NCI-H345 treated with DMSO at 0.1 percent for 48 hours (cell line): ENCODE measurements around the gene STK17B.

Experiments
- DNase-seq: peaks from one replicate; lab custom pipeline; 2025; ENCODE audit not compliant: unreplicated experiment; lab: John Stamatoyannopoulos, UW

The STK17B gene

DNA sequence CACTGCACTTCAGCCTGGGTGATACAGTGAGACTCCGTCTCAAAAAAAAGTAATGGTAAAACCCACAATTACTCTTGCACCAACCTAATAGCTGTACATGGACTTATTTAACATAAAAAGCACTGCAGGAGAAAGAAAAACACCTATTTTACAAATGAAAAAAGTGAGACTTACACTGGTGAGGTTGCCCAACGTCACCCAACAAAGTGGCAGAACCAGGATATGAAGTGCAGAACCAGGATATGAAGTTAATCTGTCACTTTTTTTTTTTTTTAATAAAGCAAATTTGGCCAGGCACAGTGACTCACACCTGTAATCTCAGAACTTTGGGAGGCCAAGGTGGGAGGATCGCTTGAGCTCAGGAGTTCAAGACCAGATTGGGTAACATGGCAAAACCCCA, 13.5 kb upstream of the STK17B start:
- DNase-seq: no peak

DNA sequence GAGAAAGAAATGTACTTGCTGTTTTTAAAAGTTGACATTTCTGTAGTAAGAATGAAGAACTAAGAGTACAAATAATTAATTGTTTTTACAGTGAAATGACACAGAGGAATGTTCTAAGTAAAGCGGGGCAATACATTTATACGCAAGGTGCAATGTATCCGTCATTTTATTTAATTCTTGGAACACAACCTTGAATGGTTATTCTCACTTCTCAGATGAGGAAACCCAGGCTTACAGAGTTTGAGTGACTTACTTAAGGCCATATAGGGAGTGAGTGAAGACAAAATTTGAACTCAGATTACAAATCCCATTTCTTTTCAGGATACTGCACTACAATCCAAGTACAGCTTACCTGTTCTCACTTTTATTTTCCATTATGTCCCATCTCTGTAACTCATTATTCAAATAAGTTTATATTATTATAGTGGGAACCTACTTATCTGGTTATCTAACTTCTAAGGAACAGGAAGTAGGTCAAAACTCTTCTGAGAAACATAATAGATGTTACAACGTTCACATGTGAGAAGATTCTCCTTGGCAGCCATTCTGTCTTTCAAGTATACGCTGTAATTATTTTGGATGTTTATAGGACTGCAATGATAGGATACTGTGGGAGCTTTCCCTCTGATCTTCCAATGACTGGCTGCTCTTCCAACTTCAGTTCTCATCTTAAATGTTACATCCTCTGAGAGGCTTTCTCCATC, 12.3 kb upstream of the STK17B start:
- no peak for DNase-seq

DNA sequence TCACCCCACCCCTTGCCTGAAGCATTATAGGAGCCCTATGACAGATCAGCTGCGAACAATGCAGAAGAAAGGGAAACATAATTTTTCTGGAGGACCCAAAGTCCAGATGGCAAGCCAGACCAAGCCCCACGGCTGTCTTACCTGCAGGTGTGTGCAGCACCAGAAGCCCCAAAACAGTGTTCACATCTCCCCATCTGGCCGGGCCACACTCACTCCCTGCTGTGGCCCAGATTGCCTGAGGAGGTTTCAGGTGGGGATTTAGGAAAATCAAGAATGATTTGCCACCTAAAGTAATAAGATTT, 11.7 kb upstream of the STK17B start:
- no peak for DNase-seq

DNA sequence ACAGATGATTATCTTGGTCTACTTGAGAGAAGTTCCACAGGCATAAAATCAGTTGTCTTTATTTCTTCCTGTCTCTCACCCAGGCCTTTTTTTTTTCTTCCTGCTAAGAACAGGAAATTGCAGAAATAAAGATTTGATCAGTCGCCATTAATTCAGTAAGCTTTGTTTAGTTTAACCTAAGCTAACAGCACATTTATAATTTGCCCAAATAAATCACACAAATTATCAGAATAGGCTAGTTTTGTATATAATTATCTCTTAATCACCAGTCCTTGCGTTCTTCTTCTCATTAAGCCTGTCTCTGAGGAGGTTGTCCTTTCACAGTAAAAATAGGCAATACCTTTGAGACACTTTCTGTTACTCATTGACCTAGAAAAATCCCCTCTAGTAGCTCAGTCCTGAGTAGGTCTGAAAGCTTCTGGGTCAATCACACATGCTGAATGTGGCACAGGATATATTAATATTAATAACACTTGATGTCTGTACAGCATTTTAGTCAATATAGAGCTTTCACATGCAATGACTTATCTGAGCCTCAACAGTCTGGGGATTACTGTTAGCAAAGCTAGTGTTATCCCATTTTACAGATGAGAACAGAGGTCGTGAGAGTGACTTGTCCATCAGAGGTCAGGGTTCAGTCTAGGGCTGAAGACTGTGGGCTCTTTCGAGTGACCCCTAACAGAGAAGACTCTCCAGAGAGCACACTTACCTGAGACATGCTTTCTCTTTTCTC, 11.2 kb upstream of the STK17B start:
- DNase-seq: no peak

DNA sequence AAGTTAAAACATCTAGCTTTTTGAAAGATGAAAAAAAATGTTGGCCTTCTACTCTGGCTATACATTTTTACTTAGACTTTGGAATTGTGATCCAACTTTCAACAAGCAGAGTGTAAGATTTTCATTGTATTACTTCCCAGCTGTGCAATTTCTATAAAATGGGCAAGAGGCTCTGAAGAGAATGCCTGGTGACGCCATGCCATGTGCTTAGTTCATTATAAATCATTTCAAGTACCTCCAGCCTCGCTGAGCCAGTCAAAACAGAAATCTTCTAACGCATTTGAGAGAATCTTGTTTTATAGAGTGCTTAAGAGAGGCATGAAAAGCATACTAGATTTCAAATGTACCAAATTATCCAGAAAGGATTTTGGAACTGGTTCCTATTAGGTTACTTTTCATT, 10.1 kb upstream of the STK17B start:
- peak; percentile 6 for DNase-seq

DNA sequence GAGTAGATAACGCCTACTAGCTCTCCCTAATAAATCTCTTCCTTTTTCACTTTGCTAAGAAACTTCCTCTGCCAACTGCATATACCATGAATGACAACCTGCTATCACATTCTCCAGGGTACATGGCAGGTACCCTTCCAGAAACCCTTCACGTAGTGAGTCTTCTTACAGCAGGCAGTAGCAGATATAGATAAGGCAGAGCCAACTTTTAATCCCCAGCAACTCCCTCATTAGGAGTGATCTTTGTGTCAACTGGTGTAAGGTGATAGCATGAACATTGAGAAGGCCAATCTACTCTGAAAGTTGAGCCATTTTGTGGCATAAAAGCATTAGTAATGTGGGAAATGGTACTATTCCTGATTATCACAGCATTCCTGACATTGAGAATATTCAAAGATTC, 5.7 kb upstream of the STK17B start:
- no peak for DNase-seq

DNA sequence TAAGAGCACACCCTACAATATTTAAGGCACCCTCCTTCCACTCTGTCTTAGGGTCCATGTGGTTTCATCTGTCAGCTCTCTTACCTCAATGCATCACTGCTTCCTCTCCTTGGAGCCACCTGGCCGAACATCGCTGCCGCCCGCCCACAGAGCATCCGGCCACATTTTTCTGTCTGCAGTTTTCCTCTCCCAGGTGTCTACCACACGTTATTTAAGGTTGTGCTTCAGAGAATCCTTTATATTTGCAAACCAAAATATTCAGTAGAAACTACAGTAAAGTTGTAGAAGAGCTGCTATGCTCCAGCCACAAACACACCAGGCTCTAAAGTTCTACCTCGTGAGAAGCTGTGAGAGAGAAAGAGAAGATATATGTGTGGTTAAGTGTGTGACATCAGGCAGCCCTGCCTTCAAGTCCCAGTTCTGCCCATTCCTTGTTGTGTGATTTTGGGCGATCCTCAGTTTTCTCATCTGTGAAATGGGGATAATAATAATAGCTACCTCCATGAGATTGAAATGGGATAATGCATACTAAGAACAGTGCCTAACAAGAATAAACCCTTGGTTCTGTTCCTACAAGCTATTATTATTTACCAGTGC, 4.9 kb upstream of the STK17B start:
- DNase-seq: no peak

DNA sequence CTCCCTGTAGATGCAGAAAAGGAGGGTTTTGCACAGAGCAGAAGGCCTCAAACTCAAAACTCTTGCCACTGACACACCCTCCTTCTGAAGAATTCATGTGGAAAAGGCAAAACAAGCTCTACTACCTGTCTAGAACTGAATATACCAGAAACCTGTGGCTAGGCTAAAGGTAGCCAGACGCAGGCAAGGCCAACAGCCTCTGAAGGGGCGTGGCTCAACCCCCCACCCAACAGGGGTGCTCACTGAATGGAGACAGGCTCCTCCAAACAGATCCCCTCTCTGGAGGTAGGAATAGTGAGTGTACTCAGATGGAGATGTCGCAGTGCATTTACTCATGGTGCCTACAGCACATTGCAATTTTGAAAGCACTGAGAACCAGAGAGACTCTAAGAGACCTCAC, 3.0 kb upstream of the STK17B start:
- DNase-seq: no peak

DNA sequence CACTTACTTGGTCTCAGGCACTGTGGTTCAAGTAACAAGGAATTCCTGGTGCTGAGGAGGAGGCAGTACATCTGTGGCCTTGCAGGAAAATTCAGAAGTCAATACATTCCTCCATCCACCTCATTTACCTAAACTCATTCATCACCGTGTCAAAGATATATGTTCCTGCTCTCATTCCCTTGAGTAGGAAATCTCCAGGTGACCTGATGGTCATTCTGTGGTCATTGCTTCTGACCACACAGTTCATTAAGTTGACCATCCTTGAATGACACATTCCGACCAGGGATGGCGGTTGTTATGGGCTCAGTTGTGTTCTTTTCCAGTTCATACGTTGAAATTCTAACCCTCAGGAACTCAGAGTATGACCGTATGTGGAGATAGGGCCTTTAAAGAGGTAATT, 2.1 kb upstream of the STK17B start:
- DNase-seq: no peak

DNA sequence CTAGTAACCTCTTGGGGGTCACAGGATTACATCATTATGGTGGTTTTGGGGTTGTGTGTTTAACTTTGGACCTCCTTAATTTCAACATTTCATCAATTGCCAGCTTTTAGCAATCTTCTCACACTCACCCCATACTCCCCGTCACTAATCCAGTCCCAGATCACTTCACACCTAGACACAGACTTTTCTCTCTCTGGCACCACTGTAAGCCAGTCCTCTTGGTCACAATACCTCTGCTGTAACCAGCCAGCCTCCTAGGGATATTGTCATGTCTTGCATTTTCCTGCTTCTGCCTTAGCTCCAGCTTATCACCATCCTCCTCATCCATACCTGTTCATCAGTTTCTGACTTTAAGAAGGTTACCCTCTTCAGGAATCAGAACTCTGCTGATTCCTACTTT, 1.6 kb upstream of the STK17B start:
- no peak for DNase-seq

DNA sequence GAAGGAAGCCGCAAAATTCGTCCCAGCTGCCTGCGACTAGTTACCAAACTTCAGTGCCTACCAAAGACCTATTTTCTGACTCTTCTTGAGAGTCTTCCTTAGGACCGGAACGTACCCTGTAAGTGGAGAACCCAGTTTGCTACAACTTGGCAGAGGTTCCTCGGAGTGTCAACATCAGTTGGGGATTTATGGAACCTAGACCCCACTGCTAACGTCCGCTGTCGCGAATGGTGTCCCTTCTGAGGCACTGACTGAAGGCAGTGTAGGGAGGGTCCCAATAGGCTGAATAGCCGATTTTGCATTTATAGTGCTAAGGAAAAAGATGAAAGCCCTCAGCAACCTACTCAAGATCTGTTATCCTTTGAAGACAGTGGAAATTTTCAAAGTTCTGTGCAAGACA, 568 bp upstream of the STK17B start:
- DNase-seq: peak; percentile 20

DNA sequence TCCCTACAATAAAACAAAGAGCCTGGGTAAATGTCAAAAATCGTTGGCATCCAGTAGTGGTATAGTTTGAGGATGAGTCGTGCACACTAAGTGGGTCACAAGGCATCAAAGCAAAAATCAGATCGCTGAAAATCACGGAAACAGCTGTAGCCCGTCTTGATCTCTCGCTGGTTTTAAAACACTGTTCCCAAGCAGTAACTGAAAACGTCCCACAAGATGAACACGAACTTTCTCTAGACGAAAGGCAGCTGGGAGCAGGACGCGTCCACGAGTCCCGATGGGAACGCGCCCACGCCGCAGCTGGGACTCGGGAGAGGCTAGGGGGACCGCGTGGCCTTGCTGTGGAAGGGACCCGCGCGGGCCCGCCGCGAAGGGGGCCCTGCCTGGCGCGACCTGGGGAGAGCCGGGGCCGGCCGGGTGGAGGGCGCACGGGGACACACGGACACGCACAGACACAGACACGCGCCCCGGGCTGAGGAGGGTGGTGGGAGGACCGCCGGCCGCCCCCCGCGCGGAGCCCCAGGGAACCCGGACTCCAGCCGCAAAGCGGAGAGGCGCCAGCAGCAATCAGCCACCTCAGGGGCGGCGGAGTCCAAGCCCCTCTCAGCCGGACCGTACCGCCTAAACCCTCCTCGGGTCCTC, 651 bp downstream of the STK17B start:
- no peak for DNase-seq

DNA sequence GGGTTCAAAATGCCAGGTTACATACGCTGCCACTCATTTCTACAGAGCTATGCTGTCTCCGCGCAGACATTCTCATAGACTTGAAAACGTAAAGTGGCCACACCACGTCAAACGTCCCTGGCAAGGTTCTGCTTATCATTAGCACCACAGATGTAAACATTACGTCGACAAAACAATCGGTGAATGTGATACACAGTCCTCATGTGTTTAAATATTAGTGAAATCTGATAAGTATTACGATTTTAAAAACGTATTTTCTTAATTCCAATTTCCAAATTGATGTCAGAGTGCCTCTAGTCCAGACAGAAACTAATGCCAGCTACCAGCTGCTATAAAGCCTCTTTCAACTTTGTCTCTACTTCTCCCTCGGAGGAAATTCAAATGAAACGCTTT, 1.2 kb downstream of the STK17B start:
- DNase-seq: peak; percentile 34

DNA sequence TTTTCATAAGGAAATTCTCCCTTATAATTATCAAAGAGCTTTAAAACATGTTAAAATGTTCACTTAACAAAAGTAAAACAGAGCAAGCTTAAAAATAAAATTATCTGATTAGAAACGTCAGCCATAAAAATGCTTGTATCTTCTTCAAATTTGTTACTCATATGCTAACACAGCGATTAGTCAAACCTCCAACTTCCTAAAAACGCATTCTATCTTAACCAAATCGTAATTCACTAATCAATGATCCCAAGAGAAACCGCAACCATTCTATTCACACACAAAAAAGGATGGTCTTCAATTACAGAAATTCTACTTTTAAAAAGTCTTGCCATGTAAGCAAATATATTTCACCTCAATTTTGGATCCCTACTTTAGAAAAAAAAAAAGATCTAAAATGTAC, 1.9 kb downstream of the STK17B start:
- DNase-seq: no peak

DNA sequence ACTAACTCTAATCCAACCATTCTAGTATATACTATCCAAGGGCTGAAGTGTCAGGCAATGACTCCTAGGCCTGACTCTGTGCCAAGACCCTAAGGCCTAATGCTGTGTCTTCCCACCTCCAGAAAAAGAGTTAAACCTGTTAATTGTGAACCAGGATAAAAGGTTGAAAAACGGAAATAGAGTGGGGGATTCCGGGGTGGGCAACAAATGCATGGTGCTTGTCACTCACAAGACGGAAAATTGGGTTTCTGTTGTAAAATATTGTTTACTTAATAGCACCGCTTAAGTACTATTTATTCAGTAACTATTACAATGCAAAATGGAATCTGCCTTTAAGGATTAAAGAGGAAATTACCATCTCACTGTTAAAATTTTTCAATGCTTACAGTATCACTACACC, 3.2 kb downstream of the STK17B start:
- no peak for DNase-seq

DNA sequence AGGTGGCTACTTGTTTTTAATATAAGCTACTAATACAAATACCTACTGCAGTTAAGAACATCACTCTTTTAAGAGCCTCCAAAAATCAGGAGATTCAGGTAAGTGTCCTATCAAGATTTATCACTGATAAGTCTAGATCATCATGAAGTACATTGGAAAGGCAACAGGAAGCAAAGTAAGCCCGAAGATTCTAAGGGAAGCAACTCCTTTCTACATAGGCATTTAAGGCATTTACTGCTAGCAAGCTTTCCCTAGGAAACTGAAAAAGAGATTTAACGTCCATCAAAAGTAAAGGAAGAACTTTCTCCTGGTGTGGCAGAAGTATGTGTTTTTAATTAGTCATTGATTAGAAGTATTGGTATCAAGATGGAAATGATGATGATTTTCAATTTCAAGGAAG, 3.7 kb downstream of the STK17B start:
- no peak for DNase-seq

DNA sequence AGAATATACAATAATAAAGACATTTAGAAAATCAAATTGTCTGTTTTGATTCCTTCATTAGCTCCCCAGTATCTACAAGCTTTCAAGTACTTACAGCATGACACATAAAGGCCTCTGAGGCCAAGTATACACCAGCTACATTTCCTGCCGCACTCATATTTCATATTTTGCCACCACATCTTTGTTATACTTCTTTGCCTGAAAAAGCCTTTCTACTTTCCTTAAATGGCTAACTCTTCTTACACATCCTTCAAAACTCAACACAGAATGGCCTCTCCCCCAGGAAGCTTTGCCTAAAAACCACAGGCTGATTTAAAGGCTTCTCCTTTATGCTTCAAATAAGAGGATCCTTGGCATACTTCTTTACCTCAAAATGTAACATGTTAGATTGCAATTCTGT, 4.5 kb downstream of the STK17B start:
- DNase-seq: no peak

DNA sequence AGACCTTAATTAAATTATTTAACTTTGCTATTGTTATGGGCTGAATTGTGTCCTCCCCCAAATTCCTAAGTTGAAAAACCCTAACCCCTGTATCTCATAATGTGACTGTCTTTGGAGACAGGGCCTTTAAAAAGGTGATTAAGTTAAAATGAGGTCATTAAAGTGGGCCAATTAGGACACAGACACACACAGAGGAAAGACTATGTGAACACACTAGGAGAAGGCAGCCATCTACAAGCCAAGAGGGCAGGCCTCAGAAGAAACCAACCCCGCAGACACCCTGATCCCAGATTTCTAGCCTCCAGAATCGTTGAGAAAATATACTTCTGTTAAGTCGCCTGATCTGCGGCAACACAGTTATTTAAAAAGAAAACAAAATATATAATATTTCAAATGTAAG, 6.4 kb downstream of the STK17B start:
- DNase-seq: no peak

DNA sequence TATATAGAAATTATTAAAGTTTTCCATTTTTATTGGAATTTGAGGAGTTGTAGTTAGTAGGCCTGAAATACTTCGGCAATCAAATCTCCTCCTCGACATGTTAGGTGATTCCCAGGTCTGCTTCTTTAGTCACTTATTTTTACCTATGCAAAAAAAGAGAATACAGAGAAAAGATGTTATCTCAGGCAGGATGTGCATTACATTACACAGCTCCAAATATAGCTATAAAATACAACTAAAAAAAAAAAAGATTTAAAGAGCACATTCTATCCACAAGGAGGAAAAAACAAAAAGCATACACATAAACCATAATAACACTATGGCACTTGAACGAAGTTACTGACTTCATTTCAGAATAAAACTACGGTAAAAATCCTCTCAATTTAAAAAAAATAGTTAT, 8.1 kb downstream of the STK17B start:
- DNase-seq: no peak

DNA sequence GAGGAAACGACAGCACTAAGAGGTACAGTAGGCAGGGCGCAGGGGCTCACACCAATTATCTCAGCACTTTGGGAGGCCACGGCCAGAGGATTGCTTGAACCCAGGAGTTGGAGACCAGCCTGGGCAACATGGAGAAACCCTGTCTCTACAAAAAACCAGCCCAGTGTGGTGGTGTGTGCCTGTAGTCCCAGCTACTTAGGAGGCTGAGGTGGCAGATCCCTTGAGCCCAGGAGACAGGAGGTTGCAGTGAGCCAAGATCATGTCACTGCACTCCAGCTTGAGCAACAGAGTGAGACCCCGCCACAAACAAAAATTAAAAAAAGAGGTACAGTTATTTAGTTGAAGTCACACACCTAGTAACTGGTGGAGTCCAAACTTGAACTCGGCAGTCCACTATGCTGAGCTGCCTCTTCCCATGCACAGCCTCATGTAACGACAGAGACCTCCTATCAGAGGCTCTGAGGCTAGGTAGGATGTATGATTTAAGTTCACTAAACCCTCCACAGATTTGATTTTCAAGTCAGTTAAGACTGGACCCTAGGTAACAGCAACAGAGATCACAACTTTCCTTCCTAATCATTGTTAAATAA, 8.7 kb downstream of the STK17B start:
- DNase-seq: no peak

DNA sequence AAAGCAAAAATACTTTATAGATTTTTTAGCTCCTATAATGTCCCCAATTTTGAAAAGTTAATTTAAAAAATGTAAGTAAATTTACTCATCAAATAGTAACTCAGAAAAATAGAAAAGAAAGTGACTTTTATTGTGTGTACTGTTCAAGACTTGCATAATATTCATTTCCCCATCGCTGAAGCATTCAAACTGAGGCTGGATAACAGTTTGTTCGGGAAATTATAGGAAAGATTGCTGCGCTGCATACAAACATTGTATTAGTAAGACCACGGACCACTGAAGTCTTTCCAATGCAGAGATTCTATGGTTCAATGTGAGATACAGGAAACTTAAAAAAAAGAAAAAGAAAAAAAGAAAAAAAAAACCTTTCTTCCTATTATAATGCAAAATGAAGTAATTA, 10.4 kb downstream of the STK17B start:
- DNase-seq: no peak

DNA sequence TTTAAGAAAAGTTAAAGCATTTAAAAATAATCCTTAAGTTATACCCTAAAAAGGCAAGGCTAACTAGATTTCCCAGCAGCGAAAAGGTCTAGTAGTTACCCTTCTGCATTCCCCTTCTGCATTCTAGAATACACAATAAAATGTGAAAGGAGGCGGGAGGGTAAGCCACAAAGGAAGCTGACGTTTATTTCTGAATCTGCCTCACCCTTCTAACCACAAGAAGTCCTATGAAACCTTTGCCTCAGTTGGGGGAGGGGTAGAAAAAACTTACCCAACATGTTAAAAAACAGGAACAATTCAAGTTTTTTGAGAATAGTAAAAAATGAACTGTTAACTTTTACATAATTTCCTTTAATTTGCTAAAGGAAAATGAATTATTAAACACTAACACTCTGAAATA, 11.3 kb downstream of the STK17B start:
- no peak for DNase-seq
